ENCODE data around the gene CNTNAP5.

CNTNAP5 gene

DNA sequence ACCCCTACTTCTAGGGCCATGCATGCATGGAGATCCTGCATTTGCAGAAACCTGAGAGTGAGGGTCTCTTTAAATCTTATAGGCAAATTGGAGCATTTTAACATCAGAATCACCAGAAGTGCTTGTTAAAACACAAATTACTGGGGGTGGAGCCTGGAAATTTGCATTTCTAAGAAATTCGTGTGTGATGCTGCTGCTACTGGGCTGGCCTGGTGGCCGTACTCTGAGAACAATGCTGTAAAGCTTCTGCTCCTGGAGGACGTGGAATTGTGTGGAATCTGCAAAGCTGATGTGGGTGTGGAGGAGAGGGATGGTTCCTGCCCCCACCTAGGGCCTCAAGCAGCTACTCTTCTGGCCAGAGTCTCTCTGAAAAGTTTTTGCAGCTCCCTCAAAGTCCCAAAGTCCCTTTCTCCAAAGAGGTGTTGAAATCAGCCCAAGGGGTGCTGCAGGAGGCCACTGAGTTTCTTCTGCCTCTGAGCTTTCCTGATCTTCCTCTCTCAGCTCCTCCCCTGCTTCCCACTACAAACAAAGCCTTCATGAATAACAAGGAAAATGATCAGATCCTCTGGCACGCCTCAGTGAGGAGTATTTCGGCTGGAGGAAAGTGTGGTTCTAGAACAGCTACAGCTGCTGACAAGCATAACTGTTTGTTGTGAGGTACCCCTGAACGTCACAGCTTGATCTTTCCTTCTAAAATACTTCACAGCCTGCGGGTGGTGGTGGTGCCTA, 508.3 kb downstream of the CNTNAP5 start:
- in situ Hi-C loops (cut with MboI; ENCODE audit: low sequenced_read_pairs) = no loop called here

DNA sequence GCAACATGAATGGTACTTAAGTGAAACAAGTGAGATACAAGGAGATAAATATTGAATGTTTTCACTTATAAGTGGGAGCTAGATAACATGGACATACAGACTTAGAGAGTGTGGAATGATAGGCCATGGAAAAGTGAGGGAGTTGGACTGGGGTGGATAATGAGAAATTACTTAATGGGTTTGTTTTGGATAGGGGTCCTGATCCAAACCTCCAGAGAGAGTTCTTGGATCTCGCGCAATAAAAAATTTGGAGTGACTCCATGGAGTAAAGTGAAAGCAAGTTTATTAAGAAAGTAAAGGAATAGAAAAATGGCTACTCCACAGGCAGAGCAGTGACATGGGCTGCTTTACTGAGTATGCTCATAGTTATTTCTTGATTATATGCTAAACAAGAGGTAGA, 508.9 kb downstream of the CNTNAP5 start:
- in situ Hi-C loops (cut with MboI; ENCODE audit: low sequenced_read_pairs) = no loop called here

- in situ Hi-C loops (cut with MboI; ENCODE audit: low sequenced_read_pairs) = no loop called here
Observed at GRCh38 chr2:124535816-124536215, 510.7 kb downstream of the CNTNAP5 start.

- in situ Hi-C loops (cut with MboI; ENCODE audit: low sequenced_read_pairs) = no loop called here
Observed at GRCh38 chr2:124536591-124536990, 511.5 kb downstream of the CNTNAP5 start.

GRCh38 chr2:124538549-124538948, 513.5 kb downstream of the CNTNAP5 start:
- in situ Hi-C loops (cut with MboI; ENCODE audit: low sequenced_read_pairs) = no loop called here

- in situ Hi-C loops (cut with MboI; ENCODE audit: low sequenced_read_pairs) = no loop called here
Observed at GRCh38 chr2:124540805-124541204, 515.7 kb downstream of the CNTNAP5 start.

DNA sequence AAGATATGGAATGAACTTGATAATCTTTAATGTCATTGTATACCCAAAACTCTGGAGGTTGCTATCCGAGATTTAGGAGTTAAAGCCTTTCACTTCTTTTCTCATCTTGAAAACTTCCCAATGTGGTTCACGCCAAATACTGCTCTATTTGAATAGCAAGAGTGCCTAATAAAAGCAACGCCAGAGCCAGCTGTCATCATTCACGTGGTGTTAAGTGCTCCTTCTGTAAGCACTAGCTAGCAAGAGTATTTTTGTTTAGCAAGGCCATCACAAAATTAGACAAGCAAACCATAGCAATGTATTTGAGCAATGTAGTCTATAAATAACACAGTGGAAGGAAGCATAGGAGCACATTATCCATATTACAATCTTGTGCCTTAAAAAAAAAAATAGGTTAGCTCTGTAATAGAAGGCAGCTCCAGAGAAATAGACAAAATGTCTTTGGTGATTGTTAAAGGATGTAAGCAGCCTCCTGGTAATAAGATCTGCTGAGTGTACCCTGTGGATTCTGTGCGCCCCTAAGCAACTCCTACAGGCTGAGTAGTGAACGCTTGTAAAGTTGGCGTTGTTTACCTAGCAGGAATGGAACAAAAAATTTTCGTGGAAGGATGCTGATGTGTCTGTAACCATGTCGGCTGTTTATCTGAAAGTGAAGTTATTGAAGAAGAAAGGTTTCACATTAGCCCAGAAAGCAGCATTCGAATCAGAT, 518.0 kb downstream of the CNTNAP5 start:
- in situ Hi-C loops (cut with MboI; ENCODE audit: low sequenced_read_pairs) = no loop called here

DNA sequence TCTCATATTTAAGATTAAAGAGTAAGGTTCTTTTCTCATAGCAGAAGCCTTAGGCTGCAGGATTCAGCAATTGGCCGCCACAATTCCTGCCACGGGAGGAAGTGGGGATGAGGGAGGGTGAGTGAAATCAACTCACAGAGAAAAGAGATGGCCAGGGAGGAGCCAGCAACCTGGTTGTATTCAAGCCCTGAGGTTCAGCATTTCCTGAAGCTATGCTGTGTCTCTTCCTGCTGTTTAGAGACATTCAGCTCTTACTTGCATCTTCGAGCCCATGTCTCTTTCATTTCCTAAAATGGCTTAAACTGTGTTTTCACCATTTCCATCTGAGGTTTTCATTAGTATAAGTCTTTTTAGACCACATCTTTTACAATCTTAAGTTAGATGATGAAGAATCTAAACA, 522.6 kb downstream of the CNTNAP5 start:
- in situ Hi-C loops (cut with MboI; ENCODE audit: low sequenced_read_pairs) = no loop called here

- in situ Hi-C loops (cut with MboI; ENCODE audit: low sequenced_read_pairs) = no loop called here
Observed at GRCh38 chr2:124558277-124558905, 533.3 kb downstream of the CNTNAP5 start.

- in situ Hi-C loops (cut with MboI; ENCODE audit: low sequenced_read_pairs) = no loop called here
Observed at GRCh38 chr2:124559236-124559635, 534.1 kb downstream of the CNTNAP5 start.

DNA sequence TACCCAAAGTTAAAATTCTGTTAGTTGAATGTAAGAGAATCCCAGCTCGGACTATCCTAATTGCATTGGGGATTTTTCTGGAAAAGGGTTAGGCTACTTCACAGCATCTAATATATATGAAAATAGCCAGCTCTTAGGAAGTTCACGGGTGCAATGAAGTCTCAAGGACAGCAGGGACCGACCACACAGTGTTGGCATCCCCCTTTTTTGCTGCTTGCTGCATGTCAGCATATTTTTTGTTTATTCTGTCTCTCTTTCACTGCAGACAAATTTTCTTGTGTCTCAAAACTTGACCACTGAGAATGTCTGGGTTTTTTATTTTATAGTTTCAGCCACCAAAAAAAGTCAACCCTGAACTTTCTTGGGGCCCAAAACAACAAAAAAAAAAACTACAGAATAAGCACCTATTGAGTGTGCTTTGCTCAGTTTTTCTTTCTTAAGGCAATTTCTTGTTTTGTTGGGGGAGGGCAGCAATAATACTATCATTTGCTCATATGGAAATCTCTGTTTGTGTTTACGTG, 535.6 kb downstream of the CNTNAP5 start:
- in situ Hi-C loops (cut with MboI; ENCODE audit: low sequenced_read_pairs) = no loop called here

DNA sequence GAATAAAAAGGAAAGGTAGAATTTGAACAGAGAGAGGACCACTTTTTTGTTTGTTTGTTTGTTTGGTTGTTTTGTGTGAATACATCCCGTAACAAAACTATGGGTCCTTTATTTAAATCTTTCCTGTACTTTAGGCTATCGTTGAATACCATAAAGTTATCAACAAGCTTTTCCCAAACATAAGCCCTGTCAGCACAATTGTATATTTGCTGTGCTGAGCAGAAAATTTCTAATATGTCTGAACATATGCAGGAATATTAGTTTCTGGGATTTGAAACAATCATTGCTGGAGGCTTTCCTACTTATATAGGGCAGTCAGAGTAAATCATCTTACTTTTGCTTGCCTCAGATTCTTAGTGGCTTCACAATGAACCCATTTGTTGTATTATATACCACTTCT, 536.4 kb downstream of the CNTNAP5 start:
- in situ Hi-C loops (cut with MboI; ENCODE audit: low sequenced_read_pairs) = no loop called here

- in situ Hi-C loops (cut with MboI; ENCODE audit: low sequenced_read_pairs) = no loop called here
Observed at GRCh38 chr2:124563426-124563825, 538.3 kb downstream of the CNTNAP5 start.

- in situ Hi-C loops (cut with MboI; ENCODE audit: low sequenced_read_pairs) = no loop called here
Observed at GRCh38 chr2:124566518-124566970, 541.5 kb downstream of the CNTNAP5 start.

GRCh38 chr2:124570872-124571271, 545.8 kb downstream of the CNTNAP5 start:
- in situ Hi-C loops (cut with MboI; ENCODE audit: low sequenced_read_pairs) = no loop called here

GRCh38 chr2:124571836-124572235, 546.7 kb downstream of the CNTNAP5 start:
- in situ Hi-C loops (cut with MboI; ENCODE audit: low sequenced_read_pairs) = no loop called here

DNA sequence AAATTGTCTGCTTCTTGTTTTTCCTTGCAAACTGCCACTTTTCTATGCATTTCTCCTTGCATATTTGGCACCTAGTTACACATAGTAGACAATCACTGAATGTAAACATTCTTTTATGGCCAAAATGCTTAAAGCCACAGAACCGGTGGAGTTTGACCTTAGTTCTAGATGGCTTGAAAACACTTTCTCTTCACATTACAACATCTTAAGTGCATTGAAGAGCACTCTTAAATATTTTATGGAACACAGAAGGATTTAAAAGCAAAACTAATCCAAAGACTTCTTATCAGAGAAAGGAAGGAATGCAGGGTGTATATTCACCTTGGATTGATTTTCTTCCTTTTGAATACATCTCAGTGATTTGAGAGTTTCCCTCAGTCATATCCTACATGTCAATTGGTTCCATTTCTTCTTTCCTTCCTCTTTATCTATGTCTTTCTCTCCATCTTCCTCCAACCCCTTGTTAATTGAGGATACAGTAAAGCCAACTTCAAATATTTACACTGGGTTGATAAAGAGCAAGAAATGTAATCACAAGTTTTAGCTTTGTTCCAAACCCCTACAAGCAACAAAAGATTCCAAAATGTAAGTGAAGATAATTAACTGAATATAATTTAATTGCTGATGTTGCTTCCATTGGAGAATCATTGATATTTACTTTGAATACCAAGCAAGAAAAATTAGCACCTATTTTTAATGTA, 548.0 kb downstream of the CNTNAP5 start:
- in situ Hi-C loops (cut with MboI; ENCODE audit: low sequenced_read_pairs) = no loop called here

- in situ Hi-C loops (cut with MboI; ENCODE audit: low sequenced_read_pairs) = no loop called here
Observed at GRCh38 chr2:124575497-124575896, 550.4 kb downstream of the CNTNAP5 start.

DNA sequence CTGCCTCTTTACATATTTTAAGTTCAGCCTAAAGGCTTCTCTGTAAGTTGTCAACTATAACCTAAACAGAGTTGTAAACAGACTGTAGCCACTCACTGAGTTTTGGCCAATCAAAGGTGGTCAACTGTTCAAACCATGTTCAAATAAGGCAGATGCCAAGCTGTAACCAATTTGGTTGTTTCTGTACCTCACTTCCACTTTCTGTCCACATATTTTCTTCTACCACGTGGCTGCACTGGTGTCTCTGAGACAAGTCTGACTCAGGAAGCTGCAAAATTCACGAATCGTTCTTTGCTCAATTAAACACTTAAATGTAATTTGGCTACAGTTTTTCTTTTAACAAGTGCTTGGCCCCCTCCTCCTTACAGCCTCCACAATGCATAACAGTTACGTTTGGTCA, 555.2 kb downstream of the CNTNAP5 start:
- in situ Hi-C loops (cut with MboI; ENCODE audit: low sequenced_read_pairs) = no loop called here

GRCh38 chr2:124582387-124582786, 557.3 kb downstream of the CNTNAP5 start:
- in situ Hi-C loops (cut with MboI; ENCODE audit: low sequenced_read_pairs) = no loop called here

DNA sequence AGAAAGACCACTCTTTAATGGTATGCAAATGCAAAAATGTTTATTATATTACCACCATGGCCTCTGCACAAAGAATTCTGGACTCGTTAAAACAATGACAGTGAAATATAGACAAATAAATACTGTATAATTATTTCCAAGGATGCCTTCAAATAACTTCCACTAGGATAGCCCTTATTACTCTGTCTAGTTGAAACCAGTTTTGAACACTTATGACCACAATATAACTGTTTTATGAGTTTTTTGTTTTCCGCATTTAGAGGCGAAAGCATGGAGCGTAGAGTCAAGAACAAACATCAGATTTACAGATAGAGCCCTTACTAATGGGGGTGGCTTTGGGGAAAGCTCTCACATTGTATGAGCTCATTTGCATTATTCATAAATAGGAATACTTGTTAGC, 559.5 kb downstream of the CNTNAP5 start:
- in situ Hi-C loops (cut with MboI; ENCODE audit: low sequenced_read_pairs) = no loop called here

All from HL-60/S4 treated with retinoic acid at 250 ng/mL for 4 days and 3 days (cell line).